Endodermal cell (in vitro differentiated cells): ENCODE measurements around the gene PRR35. TPM values are rescaled to one million over a fixed set of nuclear protein-coding genes. Genes with fewer than 3 reads are reported as not detected.

ENCODE experiments used
- DNase-seq: peaks from one replicate; pipeline ENCODE4 v3.0.0-alpha.2; 2017
- H3K27ac ChIP-seq: 2 replicates; pipeline ENCODE4 v1.5.1; 2013; ENCODE audit warnings: mild to moderate bottlenecking, low read depth, low read length, moderate library complexity
- H3K27me3 ChIP-seq: 2 replicates; pipeline ENCODE4 v1.6.1; 2013; ENCODE audit warnings: mild to moderate bottlenecking, low read length, moderate library complexity; ENCODE audit not compliant: insufficient read depth, control insufficient read depth, poor library complexity, severe bottlenecking
- H3K36me3 ChIP-seq: 2 replicates; pipeline ENCODE4 v1.7.0; 2013; ENCODE audit warnings: mild to moderate bottlenecking, low read length, moderate library complexity; ENCODE audit not compliant: control insufficient read depth, insufficient read depth
- H3K4me1 ChIP-seq: one replicate; pipeline ENCODE4 v1.7.0; 2013; ENCODE audit warnings: low read length; ENCODE audit not compliant: control insufficient read depth, insufficient read depth
- H3K4me3 ChIP-seq: 2 replicates; pipeline ENCODE4 v1.5.1; 2013; ENCODE audit warnings: mild to moderate bottlenecking, low read length, moderate library complexity
- H3K9ac ChIP-seq: 2 replicates; pipeline ENCODE4 v1.6.1; 2013; ENCODE audit warnings: mild to moderate bottlenecking, low read length, moderate library complexity; ENCODE audit not compliant: poor library complexity, severe bottlenecking; ENCODE audit errors: extremely low read depth
- H3K9me3 ChIP-seq: 2 replicates; pipeline ENCODE4 v1.6.1; 2013; ENCODE audit warnings: mild to moderate bottlenecking, low read length, moderate library complexity; ENCODE audit not compliant: control insufficient read depth
- H3K27ac Mint-ChIP-seq: 2 replicates; pipeline ENCODE4 v1.8.0; 2020; ENCODE audit warnings: mixed read lengths
- H3K27me3 Mint-ChIP-seq: 2 replicates; pipeline ENCODE4 v1.8.0; 2021; ENCODE audit warnings: mild to moderate bottlenecking, mixed read lengths; ENCODE audit not compliant: insufficient read depth
- H3K36me3 Mint-ChIP-seq: 2 replicates; pipeline ENCODE4 v1.8.0; 2020; ENCODE audit warnings: low read depth, mixed read lengths
- H3K4me1 Mint-ChIP-seq: 2 replicates; pipeline ENCODE4 v1.8.0; 2020; ENCODE audit warnings: mixed read lengths
- H3K4me3 Mint-ChIP-seq: 2 replicates; pipeline ENCODE4 v1.8.0; 2020; ENCODE audit warnings: mild to moderate bottlenecking, moderate library complexity, mixed read lengths
- H3K9me3 Mint-ChIP-seq: 2 replicates; pipeline ENCODE4 v1.8.0; 2020; ENCODE audit warnings: mild to moderate bottlenecking, mixed read lengths
- CTCF ChIP-seq: fragments of 200-600 bp; sonication (generic); conservative IDR thresholded peaks from 2 replicates; pipeline ENCODE4 v1.5.0; 2021; ENCODE audit warnings: antibody characterized with exemption, mild to moderate bottlenecking
- WGBS, 2 experiments: methylation state at CpG; one replicate each; pipeline versions ENCODE4 v1.1.5 to v1.1.7; 2013; ENCODE audit warnings: missing lambda C conversion rate in 2 of 2, mixed read lengths in 1 of 2; ENCODE audit not compliant: insufficient coverage in 1 of 2, insufficient read length in 1 of 2; 5-methylcytosine and 5-hydroxymethylcytosine counted together
- total RNA-seq, 2 donors: library from RNA; stranded (reverse); fragmentation: NEBNext Ultra II Directional in 1 of 2; extraction: Animal tissue kit (Norgen Biotek cat#: 25700) in 1 of 2; gene quantifications; 2 replicates in 1 of 2; 3 replicates in 1 of 2; pipeline ENCODE4 v1.2.1, GENCODE V29; 2021

Gene PRR35
- total RNA-seq, 2 donors from 2014 or later: 0.29 to 0.62 TPM

DNA sequence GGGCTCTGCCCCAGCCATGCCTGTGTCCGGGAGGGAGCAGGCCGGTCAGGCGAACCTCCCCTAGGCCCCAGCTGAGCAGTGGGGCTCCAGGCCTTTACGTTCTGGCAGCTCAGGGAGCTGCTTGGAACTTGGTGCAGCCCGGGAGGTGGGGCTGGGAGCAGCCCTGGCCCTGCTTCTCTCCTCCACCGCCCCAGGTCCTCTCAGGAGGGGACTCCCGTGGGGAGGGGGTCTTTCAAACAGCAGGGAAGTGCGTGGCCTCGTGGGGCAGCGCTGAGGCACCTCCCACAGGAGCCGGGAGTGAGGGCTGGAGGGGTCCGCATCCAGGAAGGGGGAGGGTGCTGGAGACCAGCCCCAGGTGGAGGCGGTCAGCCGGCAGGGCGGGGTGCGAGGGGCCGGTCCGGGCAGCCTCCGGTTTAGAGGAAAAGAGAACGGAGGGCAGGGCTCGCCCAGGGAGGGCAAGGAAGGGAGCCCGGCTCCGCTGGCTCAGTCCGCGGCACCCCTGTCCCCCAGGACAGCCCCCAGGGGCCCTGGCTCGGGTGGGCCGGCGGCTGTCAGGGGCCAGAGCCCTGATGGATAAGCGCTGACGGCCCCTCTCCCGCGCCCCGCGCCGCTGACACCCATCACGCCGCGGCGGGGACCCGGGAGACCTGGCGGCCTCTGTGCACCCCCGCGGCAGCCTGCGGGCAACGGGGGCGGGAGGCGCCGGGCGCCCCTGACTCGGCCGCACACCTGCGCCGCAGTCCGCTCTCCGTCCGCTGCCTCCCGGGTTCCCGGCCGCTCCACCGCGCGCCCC is 587 bp upstream of the PRR35 start:
- Histone ChIP-seq H3K9me3 (no peaks in the 10 kb centered on the region), H3K4me1 (no peaks in the 10 kb centered on the region), H3K27ac (no peak overlapping the region), H3K4me3 (no peak overlapping the region), H3K9ac (no peak overlapping the region), H3K27me3 (peaks cover 45% of the 10 kb centered on the region), H3K36me3 (no peaks in the 10 kb centered on the region)
- WGBS, 2 experiments: 16 to 17% methylated on average over 20 to 62 of the region's 62 CpGs
- peaks cover 30% of the 10 kb centered on the region for H3K27me3 Mint-ChIP-seq
- H3K36me3 Mint-ChIP-seq: no peaks in the 10 kb centered on the region
- no peak overlapping the region for H3K27ac Mint-ChIP-seq
- H3K9me3 Mint-ChIP-seq: no peaks in the 10 kb centered on the region
- no peak for TF ChIP-seq CTCF
- DNase-seq: no peak
- H3K4me1 Mint-ChIP-seq: no peaks in the 10 kb centered on the region
- H3K4me3 Mint-ChIP-seq: peak overlapping the region; percentile 39

- Histone ChIP-seq H3K9ac (no peak overlapping the region), H3K36me3 (no peaks in the 10 kb centered on the region), H3K27me3 (peaks cover 45% of the 10 kb centered on the region), H3K4me3 (no peak overlapping the region), H3K27ac (no peak overlapping the region), H3K9me3 (no peaks in the 10 kb centered on the region), H3K4me1 (peaks cover 2% of the 10 kb centered on the region)
- DNase-seq: no peak
- no peak for TF ChIP-seq CTCF
- H3K9me3 Mint-ChIP-seq: no peaks in the 10 kb centered on the region
- no peak overlapping the region for H3K27ac Mint-ChIP-seq
- no peaks in the 10 kb centered on the region for H3K4me1 Mint-ChIP-seq
- peaks cover 30% of the 10 kb centered on the region for H3K27me3 Mint-ChIP-seq
- H3K4me3 Mint-ChIP-seq: no peak overlapping the region
- 47 to 74% methylated on average over 15 to 52 of the region's 54 CpGs for WGBS, 2 experiments
- no peaks in the 10 kb centered on the region for H3K36me3 Mint-ChIP-seq
These were observed 663 bp downstream of the PRR35 start for GRCh38 chr16:560701-561412.

- Mint-ChIP-seq H3K4me1 (peaks cover under 1% of the 10 kb centered on the region), H3K4me3 (no peak overlapping the region), H3K36me3 (no peaks in the 10 kb centered on the region), H3K27ac (no peak overlapping the region), H3K9me3 (no peaks in the 10 kb centered on the region), H3K27me3 (peaks cover 30% of the 10 kb centered on the region)
- H3K4me3 ChIP-seq: no peak overlapping the region
- no peak overlapping the region for H3K27ac ChIP-seq
- H3K27me3 ChIP-seq: peaks cover 45% of the 10 kb centered on the region
- H3K36me3 ChIP-seq: no peaks in the 10 kb centered on the region
- 92 to 95% methylated on average over 11 to 15 of the region's 15 CpGs for WGBS, 2 experiments
- TF ChIP-seq CTCF: no peak
- peaks cover 4% of the 10 kb centered on the region for H3K4me1 ChIP-seq
- no peak for DNase-seq
- H3K9ac ChIP-seq: no peak overlapping the region
- no peaks in the 10 kb centered on the region for H3K9me3 ChIP-seq
These were observed 1.2 kb downstream of the PRR35 start for GRCh38 chr16:561413-561794.
